ENCODE results near the gene SCN2B. TPM values are rescaled to one million over a fixed set of nuclear protein-coding genes. Genes with fewer than 3 reads are reported as not detected.

SCN2B gene
- total RNA-seq, 2 donors from 2014 or later, result 3.4 to 8.2 TPM

- no peak for TF ChIP-seq CTCF (IDR thresholded peaks at IDR 0.05)
- H3K27me3 ChIP-seq, result no peaks in the 10 kb centered on the region
- DNase-seq (ENCODE audit: low spot score), result no peak
Observed at GRCh38 chr11:118138839-118139420, 37.5 kb downstream of the SCN2B start.

GRCh38 chr11:118136801-118137200, 39.6 kb downstream of the SCN2B start:
- TF ChIP-seq CTCF (IDR thresholded peaks at IDR 0.05), result no peak
- Histone ChIP-seq H3K27ac (no peak overlapping the region), H3K4me3 (no peak overlapping the region), H3K27me3 (no peaks in the 10 kb centered on the region), H3K4me1 (no peaks in the 10 kb centered on the region), H3K36me3 (no peaks in the 10 kb centered on the region), H3K9me3 (no peaks in the 10 kb centered on the region)
- DNase-seq (ENCODE audit: low spot score), result no peak

More at GRCh38 chr11:118138839-118139420, 37.5 kb downstream of the SCN2B start:
- no peaks in the 10 kb centered on the region for H3K9me3 ChIP-seq
- no peak overlapping the region for H3K27ac ChIP-seq
- H3K4me3 ChIP-seq, result no peak overlapping the region
- no peaks in the 10 kb centered on the region for H3K36me3 ChIP-seq
- H3K4me1 ChIP-seq, result peaks cover 0 to 9% of the 10 kb centered on the region in 2 donors

- H3K36me3 ChIP-seq, result no peaks in the 10 kb centered on the region
- H3K27ac ChIP-seq, result no peak overlapping the region
- no peak for DNase-seq (ENCODE audit: low spot score)
- no peak for TF ChIP-seq CTCF (IDR thresholded peaks at IDR 0.05)
- no peak overlapping the region for H3K4me3 ChIP-seq
- H3K4me1 ChIP-seq, result no peaks in the 10 kb centered on the region
- no peaks in the 10 kb centered on the region for H3K9me3 ChIP-seq
- H3K27me3 ChIP-seq, result no peaks in the 10 kb centered on the region
Observed at GRCh38 chr11:118136341-118136740, 40.1 kb downstream of the SCN2B start.

GRCh38 chr11:118135796-118136165, 40.7 kb downstream of the SCN2B start:
- no peak for DNase-seq (ENCODE audit: low spot score)
- no peak for TF ChIP-seq CTCF (IDR thresholded peaks at IDR 0.05)
- H3K27me3 ChIP-seq, result no peaks in the 10 kb centered on the region

GRCh38 chr11:118135051-118135795, 41.2 kb downstream of the SCN2B start:
- H3K27ac ChIP-seq, result no peak overlapping the region
- H3K4me1 ChIP-seq, result no peaks in the 10 kb centered on the region
- H3K27me3 ChIP-seq, result no peaks in the 10 kb centered on the region
- no peak for TF ChIP-seq CTCF (IDR thresholded peaks at IDR 0.05)
- no peak for DNase-seq (ENCODE audit: low spot score)
- no peaks in the 10 kb centered on the region for H3K9me3 ChIP-seq
- no peak overlapping the region for H3K4me3 ChIP-seq
- no peaks in the 10 kb centered on the region for H3K36me3 ChIP-seq

More at GRCh38 chr11:118135796-118136165, 40.7 kb downstream of the SCN2B start:
- H3K4me1 ChIP-seq, result no peaks in the 10 kb centered on the region
- H3K4me3 ChIP-seq, result no peak overlapping the region
- no peak overlapping the region for H3K27ac ChIP-seq
- no peaks in the 10 kb centered on the region for H3K36me3 ChIP-seq
- no peaks in the 10 kb centered on the region for H3K9me3 ChIP-seq

Data from right atrium auricular region (tissue), 2 donors.